ENCODE measurements around the gene PEAK1. TPM values are rescaled to one million over a fixed set of nuclear protein-coding genes. Genes with fewer than 3 reads are reported as not detected.

The PEAK1 gene
- total RNA-seq, 1 donor from 2014 or later, result 60.0 TPM

GRCh38 chr15:77266708-77267386, 153.1 kb downstream of the PEAK1 start:
- H3K9ac ChIP-seq (ENCODE audit: low read depth in 1 of 3, low read length in 3 of 3), result no peak overlapping the region
- H3K4me3 ChIP-seq (ENCODE audit: low read length in 3 of 3), result no peak overlapping the region
- H3K9me3 ChIP-seq (ENCODE audit: control insufficient read depth in 3 of 3, low read length in 3 of 3), result no peaks in the 10 kb centered on the region
- no peaks in the 10 kb centered on the region for H3K4me1 ChIP-seq (ENCODE audit: control insufficient read depth in 3 of 3, insufficient read depth in 3 of 3, low read length in 3 of 3)
- no peaks in the 10 kb centered on the region for H3K36me3 ChIP-seq (ENCODE audit: control insufficient read depth in 3 of 3, insufficient read depth in 3 of 3, low read length in 3 of 3)
- no peak overlapping the region for H3K27ac ChIP-seq (ENCODE audit: low read depth, low read length)
- H3K27me3 ChIP-seq (ENCODE audit: control insufficient read depth in 3 of 3, insufficient read depth in 3 of 3, low read length in 3 of 3), result no peaks in the 10 kb centered on the region

- Histone ChIP-seq H3K4me3 (ENCODE audit: low read length in 3 of 3) (no peak overlapping the region), H3K36me3 (ENCODE audit: control insufficient read depth in 3 of 3, insufficient read depth in 3 of 3, low read length in 3 of 3) (peaks cover 0 to 8% (median 6%) of the 10 kb centered on the region in 3 donors), H3K9ac (ENCODE audit: low read depth in 1 of 3, low read length in 3 of 3) (no peak overlapping the region), H3K27me3 (ENCODE audit: control insufficient read depth in 3 of 3, insufficient read depth in 3 of 3, low read length in 3 of 3) (no peaks in the 10 kb centered on the region), H3K9me3 (ENCODE audit: control insufficient read depth in 3 of 3, low read length in 3 of 3) (no peaks in the 10 kb centered on the region), H3K27ac (ENCODE audit: low read depth, low read length) (no peak overlapping the region), H3K4me1 (ENCODE audit: control insufficient read depth in 3 of 3, insufficient read depth in 3 of 3, low read length in 3 of 3) (no peaks in the 10 kb centered on the region)
These were observed 164.5 kb downstream of the PEAK1 start for GRCh38 chr15:77255385-77255784.

DNA sequence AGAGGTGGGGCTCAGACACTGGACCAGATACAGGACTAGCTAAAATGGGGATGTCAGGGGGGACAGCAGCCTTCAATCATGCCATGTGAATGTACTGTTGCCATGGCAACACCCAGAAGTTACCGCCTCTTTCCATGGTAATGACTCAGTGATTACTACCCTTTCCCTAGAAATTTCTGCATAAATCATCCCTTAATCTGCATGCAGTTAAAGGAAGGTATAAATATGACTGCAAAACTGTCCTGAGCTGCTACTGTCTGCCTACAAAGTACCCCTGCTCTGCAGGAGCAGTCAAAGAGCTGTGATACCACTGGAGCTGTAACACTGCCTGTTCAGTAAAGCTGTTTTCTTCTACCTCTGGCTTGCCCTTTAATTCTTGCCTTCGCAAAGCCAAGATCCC, 168.2 kb downstream of the PEAK1 start:
- Histone ChIP-seq H3K36me3 (ENCODE audit: control insufficient read depth in 3 of 3, insufficient read depth in 3 of 3, low read length in 3 of 3) (peaks cover 0 to 10% (median 10%) of the 10 kb centered on the region in 3 donors), H3K27me3 (ENCODE audit: control insufficient read depth in 3 of 3, insufficient read depth in 3 of 3, low read length in 3 of 3) (no peaks in the 10 kb centered on the region), H3K9me3 (ENCODE audit: control insufficient read depth in 3 of 3, low read length in 3 of 3) (no peaks in the 10 kb centered on the region), H3K4me3 (ENCODE audit: low read length in 3 of 3) (no peak overlapping the region), H3K4me1 (ENCODE audit: control insufficient read depth in 3 of 3, insufficient read depth in 3 of 3, low read length in 3 of 3) (no peaks in the 10 kb centered on the region), H3K9ac (ENCODE audit: low read depth in 1 of 3, low read length in 3 of 3) (no peak overlapping the region), H3K27ac (ENCODE audit: low read depth, low read length) (no peak overlapping the region)

- Histone ChIP-seq H3K36me3 (ENCODE audit: control insufficient read depth in 3 of 3, insufficient read depth in 3 of 3, low read length in 3 of 3) (peaks cover 2 to 12% (median 8%) of the 10 kb centered on the region in 3 donors), H3K27ac (ENCODE audit: low read depth, low read length) (no peak overlapping the region), H3K9me3 (ENCODE audit: control insufficient read depth in 3 of 3, low read length in 3 of 3) (no peaks in the 10 kb centered on the region), H3K9ac (ENCODE audit: low read depth in 1 of 3, low read length in 3 of 3) (no peak overlapping the region), H3K27me3 (ENCODE audit: control insufficient read depth in 3 of 3, insufficient read depth in 3 of 3, low read length in 3 of 3) (no peaks in the 10 kb centered on the region), H3K4me3 (ENCODE audit: low read length in 3 of 3) (no peak overlapping the region), H3K4me1 (ENCODE audit: control insufficient read depth in 3 of 3, insufficient read depth in 3 of 3, low read length in 3 of 3) (no peaks in the 10 kb centered on the region)
These were observed 172.8 kb downstream of the PEAK1 start for GRCh38 chr15:77247116-77247515.

GRCh38 chr15:77243716-77244401, 176.0 kb downstream of the PEAK1 start:
- no peak overlapping the region for H3K9ac ChIP-seq (ENCODE audit: low read depth in 1 of 3, low read length in 3 of 3)
- H3K4me3 ChIP-seq (ENCODE audit: low read length in 3 of 3), result no peak overlapping the region
- no peaks in the 10 kb centered on the region for H3K4me1 ChIP-seq (ENCODE audit: control insufficient read depth in 3 of 3, insufficient read depth in 3 of 3, low read length in 3 of 3)
- H3K9me3 ChIP-seq (ENCODE audit: control insufficient read depth in 3 of 3, low read length in 3 of 3), result no peaks in the 10 kb centered on the region
- no peak overlapping the region for H3K27ac ChIP-seq (ENCODE audit: low read depth, low read length)
- H3K27me3 ChIP-seq (ENCODE audit: control insufficient read depth in 3 of 3, insufficient read depth in 3 of 3, low read length in 3 of 3), result no peaks in the 10 kb centered on the region
- peaks cover 0 to 3% (median 2%) of the 10 kb centered on the region in 3 donors for H3K36me3 ChIP-seq (ENCODE audit: control insufficient read depth in 3 of 3, insufficient read depth in 3 of 3, low read length in 3 of 3)

DNA sequence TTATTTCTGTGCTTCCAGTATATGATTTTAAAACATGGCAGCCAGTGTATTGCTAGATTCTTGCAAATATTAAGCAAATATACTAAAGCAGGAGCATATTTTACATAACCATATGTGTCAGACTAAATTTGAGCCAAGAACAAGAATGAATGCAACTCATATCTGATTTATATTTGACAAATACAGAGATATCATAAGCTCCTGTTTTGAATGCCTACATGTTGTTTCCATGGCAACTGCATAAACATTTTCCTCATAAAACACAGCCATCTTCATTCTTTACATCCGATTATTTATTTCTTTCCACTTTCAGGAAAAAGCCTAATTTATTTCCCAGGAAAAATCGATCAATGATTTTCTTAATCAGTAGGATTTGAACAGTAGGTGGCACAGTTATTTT, 176.8 kb downstream of the PEAK1 start:
- Histone ChIP-seq H3K9ac (ENCODE audit: low read depth in 1 of 3, low read length in 3 of 3) (no peak overlapping the region), H3K4me3 (ENCODE audit: low read length in 3 of 3) (no peak overlapping the region), H3K4me1 (ENCODE audit: control insufficient read depth in 3 of 3, insufficient read depth in 3 of 3, low read length in 3 of 3) (no peaks in the 10 kb centered on the region), H3K27me3 (ENCODE audit: control insufficient read depth in 3 of 3, insufficient read depth in 3 of 3, low read length in 3 of 3) (no peaks in the 10 kb centered on the region), H3K9me3 (ENCODE audit: control insufficient read depth in 3 of 3, low read length in 3 of 3) (no peaks in the 10 kb centered on the region), H3K36me3 (ENCODE audit: control insufficient read depth in 3 of 3, insufficient read depth in 3 of 3, low read length in 3 of 3) (peaks cover 0 to 3% (median 2%) of the 10 kb centered on the region in 3 donors), H3K27ac (ENCODE audit: low read depth, low read length) (no peak overlapping the region)

- no peak overlapping the region for H3K27ac ChIP-seq (ENCODE audit: low read depth, low read length)
- H3K4me1 ChIP-seq (ENCODE audit: control insufficient read depth in 3 of 3, insufficient read depth in 3 of 3, low read length in 3 of 3), result no peaks in the 10 kb centered on the region
These were observed 179.9 kb downstream of the PEAK1 start for GRCh38 chr15:77239882-77240608.

GRCh38 chr15:77235566-77235965, 184.3 kb downstream of the PEAK1 start:
- Histone ChIP-seq H3K27ac (ENCODE audit: low read depth, low read length) (no peak overlapping the region), H3K9me3 (ENCODE audit: control insufficient read depth in 3 of 3, low read length in 3 of 3) (no peaks in the 10 kb centered on the region), H3K4me1 (ENCODE audit: control insufficient read depth in 3 of 3, insufficient read depth in 3 of 3, low read length in 3 of 3) (no peaks in the 10 kb centered on the region), H3K27me3 (ENCODE audit: control insufficient read depth in 3 of 3, insufficient read depth in 3 of 3, low read length in 3 of 3) (no peaks in the 10 kb centered on the region), H3K4me3 (ENCODE audit: low read length in 3 of 3) (no peak overlapping the region), H3K36me3 (ENCODE audit: control insufficient read depth in 3 of 3, insufficient read depth in 3 of 3, low read length in 3 of 3) (peaks cover 0 to 3% (median 2%) of the 10 kb centered on the region in 3 donors), H3K9ac (ENCODE audit: low read depth in 1 of 3, low read length in 3 of 3) (no peak overlapping the region)

More at GRCh38 chr15:77239882-77240608, 179.9 kb downstream of the PEAK1 start:
- H3K9me3 ChIP-seq (ENCODE audit: control insufficient read depth in 3 of 3, low read length in 3 of 3), result no peaks in the 10 kb centered on the region
- no peaks in the 10 kb centered on the region for H3K27me3 ChIP-seq (ENCODE audit: control insufficient read depth in 3 of 3, insufficient read depth in 3 of 3, low read length in 3 of 3)
- H3K4me3 ChIP-seq (ENCODE audit: low read length in 3 of 3), result no peak overlapping the region
- H3K36me3 ChIP-seq (ENCODE audit: control insufficient read depth in 3 of 3, insufficient read depth in 3 of 3, low read length in 3 of 3), result peaks cover 2 to 3% (median 2%) of the 10 kb centered on the region in 3 donors
- H3K9ac ChIP-seq (ENCODE audit: low read depth in 1 of 3, low read length in 3 of 3), result no peak overlapping the region

DNA sequence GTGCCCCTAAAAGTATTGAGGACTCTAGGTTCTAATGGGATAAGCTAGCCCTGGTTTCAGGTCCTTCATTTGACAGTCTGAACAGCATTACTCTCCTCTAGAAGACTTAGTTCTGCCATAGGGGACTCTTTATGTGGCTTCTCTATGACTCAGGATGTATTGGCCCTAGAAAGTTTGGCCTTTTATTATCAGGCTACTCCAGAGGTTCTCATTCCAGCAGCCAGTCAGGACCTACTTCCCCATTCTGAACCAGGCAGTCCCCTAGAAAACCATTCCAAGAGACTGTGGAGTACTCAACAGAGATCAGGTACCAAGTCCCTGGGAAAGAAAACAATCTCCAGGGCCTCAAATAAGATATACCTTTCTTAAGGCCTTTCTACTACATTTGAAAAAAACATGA, 191.1 kb downstream of the PEAK1 start:
- no peaks in the 10 kb centered on the region for H3K27me3 ChIP-seq (ENCODE audit: control insufficient read depth in 3 of 3, insufficient read depth in 3 of 3, low read length in 3 of 3)
- H3K9me3 ChIP-seq (ENCODE audit: control insufficient read depth in 3 of 3, low read length in 3 of 3), result no peaks in the 10 kb centered on the region
- H3K4me3 ChIP-seq (ENCODE audit: low read length in 3 of 3), result no peak overlapping the region
- peaks cover 0 to 5% (median 0%) of the 10 kb centered on the region in 3 donors for H3K4me1 ChIP-seq (ENCODE audit: control insufficient read depth in 3 of 3, insufficient read depth in 3 of 3, low read length in 3 of 3)
- H3K27ac ChIP-seq (ENCODE audit: low read depth, low read length), result no peak overlapping the region
- no peaks in the 10 kb centered on the region for H3K36me3 ChIP-seq (ENCODE audit: control insufficient read depth in 3 of 3, insufficient read depth in 3 of 3, low read length in 3 of 3)
- no peak overlapping the region for H3K9ac ChIP-seq (ENCODE audit: low read depth in 1 of 3, low read length in 3 of 3)

DNA sequence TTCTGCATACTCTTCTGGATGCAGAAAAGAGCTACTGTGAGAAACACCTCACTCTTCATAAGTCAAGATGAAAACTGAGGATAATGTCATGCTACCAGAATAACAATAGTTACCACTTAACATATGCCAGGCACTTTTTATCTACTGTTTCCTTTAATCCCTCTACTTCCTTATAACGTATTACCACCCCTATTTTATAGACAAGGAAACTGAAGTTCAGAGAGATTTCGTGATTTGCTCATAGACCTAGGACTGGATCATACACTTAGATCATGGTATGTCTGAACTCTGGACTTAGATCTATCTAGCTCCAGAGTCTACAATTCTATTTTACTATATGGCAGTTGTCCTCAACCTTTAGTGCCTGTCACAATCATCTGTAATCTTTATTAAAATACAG, 193.3 kb downstream of the PEAK1 start:
- Histone ChIP-seq H3K9me3 (ENCODE audit: control insufficient read depth in 3 of 3, low read length in 3 of 3) (no peaks in the 10 kb centered on the region), H3K4me3 (ENCODE audit: low read length in 3 of 3) (no peak overlapping the region), H3K9ac (ENCODE audit: low read depth in 1 of 3, low read length in 3 of 3) (no peak overlapping the region), H3K36me3 (ENCODE audit: control insufficient read depth in 3 of 3, insufficient read depth in 3 of 3, low read length in 3 of 3) (no peaks in the 10 kb centered on the region), H3K27ac (ENCODE audit: low read depth, low read length) (no peak overlapping the region), H3K27me3 (ENCODE audit: control insufficient read depth in 3 of 3, insufficient read depth in 3 of 3, low read length in 3 of 3) (no peaks in the 10 kb centered on the region), H3K4me1 (ENCODE audit: control insufficient read depth in 3 of 3, insufficient read depth in 3 of 3, low read length in 3 of 3) (peaks cover 0 to 5% (median 0%) of the 10 kb centered on the region in 3 donors)

Data from skeletal muscle tissue (tissue), 4 donors.